Stimulated activated CD4-positive, alpha-beta T cell treated with anti-CD3 and anti-CD28 coated beads, Interleukin-1b, Interleukin-23, amount 100 ng/mL, for 1 hour (primary cell): ENCODE results near the gene SWT1.
"Not testable (repeated sequence)": the region's sequence is repeated elsewhere in the genome, so short reads cannot be mapped to it uniquely, and the experiment has no call there.

Source experiments
- DNase-seq, 2 donors: peaks; one replicate each; pipeline ENCODE4 v3.0.0-alpha.2; 2020; ENCODE audit warnings: low read depth in 2 of 2

Gene SWT1

DNA sequence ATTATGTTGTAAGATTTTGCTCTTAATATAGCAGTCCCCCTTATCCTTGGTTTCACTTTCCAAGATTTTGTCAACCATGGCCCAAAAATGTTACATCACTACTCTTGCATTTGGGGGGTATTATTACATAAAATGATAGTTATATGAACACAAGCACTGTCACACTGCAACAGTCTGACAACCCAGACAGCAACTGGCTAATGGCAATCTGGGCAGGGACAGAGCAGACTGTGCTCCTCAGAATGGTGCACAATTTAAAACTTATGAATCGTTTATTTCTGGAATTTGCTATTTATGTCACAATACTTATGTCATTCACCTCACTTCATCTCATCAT is 162.1 kb downstream of the SWT1 start:
- DNase-seq, result no peak

DNA sequence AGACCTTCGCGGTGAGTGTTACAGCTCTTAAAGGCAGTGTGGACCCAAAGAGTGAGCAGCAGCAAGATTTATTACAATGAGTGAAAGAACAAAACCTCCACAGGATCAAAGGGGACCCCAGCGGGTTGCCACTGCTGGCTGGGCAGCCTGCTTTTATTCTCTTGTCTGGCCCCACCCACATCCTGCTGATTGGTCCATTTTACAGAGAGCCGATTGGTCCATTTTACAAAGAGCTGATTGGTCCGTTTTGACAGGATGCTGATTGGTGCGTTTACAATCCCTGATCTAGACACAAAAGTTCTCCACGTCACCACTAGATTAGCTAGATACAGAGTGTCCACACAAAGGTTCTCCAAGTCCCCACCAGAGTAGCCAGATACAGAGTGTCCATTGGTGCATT is 164.1 kb downstream of the SWT1 start:
- not testable (repeated sequence) for DNase-seq

DNA sequence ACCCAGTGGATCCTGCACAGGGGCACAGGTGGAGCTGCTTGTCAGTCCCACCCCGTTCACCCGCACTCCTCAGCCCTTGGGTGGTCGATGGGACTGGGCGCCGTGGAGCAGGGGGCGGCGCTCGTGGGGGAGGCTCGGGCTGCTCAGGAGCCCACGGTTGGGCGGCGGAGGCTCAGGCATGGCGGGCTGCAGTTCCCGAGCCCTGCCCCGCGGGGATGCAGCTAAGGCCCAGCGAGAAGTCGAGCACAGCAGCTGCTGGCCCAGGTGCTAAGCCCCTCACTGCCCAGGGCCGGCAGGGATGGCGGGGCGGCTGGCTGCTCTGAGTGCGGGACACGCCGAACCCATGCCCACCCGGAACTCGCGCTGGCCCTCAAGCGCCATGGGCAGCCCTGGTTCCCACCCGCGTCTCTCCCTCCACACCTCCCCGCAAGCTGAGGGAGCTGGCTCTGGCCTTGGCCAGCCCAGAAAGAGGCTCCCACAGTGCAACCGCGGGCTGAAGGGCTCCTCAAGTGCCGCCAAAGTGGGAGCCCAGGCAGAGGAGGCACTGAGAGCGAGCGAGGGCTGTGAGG is 164.8 kb downstream of the SWT1 start:
- not testable (repeated sequence) for DNase-seq

DNA sequence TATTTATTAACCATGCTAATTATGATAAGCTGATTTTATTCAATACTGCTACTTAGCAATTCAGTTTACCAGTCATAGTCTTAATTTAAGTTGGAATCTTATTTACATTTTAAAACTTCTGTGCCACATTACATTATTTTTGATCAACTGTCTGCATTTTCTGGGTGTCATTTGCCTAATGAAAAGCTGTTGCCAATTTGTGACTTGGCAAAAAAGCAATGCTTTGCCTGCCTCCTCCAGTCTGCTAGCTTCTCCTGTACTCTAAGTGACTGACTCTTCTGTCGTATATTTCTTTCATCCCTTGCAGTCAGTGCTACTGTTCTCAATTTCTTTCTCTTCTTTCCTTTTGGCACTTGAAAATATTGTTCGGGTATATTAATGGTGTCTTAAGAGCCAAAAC is 165.7 kb downstream of the SWT1 start:
- no peak for DNase-seq

DNA sequence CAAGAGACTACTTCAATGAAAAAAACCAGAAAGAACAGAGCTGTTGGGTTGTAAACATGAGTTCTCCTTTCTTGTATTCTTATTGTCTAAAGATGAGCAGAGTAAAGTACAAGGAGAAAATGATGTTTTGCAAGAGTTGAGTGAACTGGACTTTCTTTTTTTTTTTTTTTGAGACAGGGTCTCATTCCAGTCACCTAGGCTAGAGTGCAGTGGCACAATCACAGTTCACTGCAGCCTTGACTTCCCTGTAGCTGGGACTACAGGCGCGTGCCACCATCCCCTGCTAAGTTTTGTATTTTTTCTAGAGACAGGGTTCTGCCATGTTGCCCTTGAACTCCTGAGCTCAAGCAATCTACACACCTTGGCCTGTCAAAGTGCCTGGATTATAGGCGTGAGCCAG is 167.2 kb downstream of the SWT1 start:
- no peak for DNase-seq

DNA sequence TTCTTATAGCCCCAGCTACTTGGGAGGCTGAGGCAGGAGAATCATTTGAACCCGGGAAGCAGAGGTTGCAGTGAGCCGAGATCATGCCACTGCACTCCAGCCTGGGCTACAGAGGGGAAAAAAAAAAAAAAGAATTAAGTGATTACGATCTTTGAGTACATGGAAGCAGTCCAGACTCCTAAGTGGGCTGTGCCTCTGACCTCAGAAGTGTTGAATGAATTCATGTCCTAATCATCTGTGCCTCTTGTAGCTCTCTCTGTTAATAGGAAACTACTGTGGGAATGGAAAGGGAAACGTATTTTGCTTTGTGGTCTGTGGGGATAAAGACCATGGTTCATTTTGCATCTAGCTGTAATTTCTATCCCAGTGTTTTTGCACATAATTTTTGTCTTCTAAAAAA is 168.4 kb downstream of the SWT1 start:
- no peak for DNase-seq

DNA sequence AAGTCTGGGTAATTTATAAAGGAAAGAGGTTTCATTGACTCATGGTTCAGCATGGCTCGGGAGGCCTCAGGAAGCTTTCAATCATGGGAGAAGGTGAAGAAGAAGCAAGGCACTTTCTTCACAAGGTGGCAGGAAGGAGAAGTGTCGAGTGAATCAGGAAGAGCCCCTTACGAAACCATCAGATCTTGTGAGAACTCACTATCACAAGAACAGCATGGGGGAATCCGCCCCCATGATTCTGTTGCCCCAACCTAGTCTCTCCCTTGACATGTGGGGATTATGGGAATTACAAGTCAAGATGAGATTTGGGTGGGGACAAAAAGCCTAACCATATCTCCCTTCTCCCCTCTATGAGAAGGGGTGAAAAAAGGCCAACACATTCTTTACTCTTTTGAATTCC is 171.3 kb downstream of the SWT1 start:
- no peak for DNase-seq

DNA sequence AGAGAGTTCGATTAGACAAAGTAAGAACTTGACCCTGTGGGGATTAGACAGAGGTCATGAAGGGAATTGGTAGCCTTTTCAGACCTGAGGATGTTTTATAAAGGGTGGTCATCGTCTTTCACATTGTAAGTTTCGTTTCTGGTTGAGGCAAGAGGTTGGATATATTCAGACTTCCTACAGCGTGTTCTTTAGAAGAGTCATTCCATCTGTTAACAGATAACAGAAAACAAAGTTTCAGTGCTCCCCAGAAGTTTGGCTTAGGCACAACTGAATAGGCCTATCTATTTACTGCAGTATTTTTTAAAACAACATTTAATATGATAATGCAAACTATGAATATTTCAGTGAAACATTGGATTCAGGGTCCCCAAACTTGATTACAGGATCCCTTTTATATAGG is 177.2 kb downstream of the SWT1 start:
- DNase-seq, result no peak

DNA sequence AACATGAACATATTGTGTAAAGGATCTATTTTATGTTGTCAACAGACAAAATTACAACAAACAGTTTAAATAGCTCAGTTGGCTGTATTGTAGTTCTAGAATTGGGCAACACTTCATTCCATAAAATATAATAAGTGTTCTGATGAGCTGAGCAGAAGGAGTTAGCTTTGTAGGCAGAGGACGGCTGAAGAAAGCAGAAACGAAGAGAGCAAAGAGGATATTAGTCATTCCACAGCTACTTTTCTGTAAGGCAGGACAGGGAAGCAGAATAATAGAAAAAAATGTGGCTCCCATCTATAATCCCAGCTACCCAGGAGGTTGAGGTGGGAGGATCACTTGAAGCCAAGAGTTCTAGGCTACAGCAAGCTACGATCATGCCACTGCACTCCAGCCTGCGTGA is 180.3 kb downstream of the SWT1 start:
- no peak for DNase-seq

DNA sequence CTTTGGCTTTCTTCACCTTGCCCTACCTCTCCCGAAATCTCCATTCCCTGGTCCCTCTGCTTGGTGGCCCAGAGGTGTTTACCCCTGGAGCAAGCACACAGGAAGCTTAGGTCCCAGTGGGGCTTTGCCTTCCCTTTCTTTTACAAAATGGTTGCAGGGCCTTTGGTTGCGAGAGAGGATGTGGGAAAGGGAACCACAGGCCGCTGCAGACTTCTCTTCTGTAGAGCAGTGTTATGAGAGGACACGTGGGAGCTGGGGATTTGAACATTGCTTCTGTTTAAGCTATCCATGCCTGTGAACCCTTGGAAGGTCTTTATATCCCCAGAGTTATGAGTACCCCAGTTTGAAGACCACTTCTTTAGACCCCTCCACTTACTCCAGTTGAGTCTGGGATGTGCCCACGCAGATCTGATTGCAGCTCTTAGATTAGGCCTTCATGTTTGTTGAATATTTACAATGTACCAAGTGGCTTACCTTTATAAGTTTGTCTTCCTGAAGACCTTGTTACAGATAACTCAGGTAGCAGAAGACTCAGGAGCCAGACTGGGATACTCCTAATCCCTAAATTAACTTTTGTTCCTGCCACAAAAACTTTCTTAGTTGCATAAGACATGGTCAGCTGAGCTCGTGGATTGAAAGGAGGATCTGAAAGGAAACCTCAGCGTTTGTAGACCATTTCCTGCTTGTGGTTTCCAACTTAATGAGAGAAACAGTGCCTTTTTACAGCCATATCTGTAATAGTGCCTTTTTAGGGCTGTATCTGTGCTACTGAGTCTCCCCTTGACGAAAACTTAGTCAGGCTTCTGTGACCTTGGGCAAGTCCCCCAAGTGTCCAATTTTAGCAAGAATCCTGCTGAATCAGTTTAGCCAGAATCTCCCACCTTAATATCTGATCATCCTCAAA is 182.0 kb downstream of the SWT1 start:
- DNase-seq, result no peak

DNA sequence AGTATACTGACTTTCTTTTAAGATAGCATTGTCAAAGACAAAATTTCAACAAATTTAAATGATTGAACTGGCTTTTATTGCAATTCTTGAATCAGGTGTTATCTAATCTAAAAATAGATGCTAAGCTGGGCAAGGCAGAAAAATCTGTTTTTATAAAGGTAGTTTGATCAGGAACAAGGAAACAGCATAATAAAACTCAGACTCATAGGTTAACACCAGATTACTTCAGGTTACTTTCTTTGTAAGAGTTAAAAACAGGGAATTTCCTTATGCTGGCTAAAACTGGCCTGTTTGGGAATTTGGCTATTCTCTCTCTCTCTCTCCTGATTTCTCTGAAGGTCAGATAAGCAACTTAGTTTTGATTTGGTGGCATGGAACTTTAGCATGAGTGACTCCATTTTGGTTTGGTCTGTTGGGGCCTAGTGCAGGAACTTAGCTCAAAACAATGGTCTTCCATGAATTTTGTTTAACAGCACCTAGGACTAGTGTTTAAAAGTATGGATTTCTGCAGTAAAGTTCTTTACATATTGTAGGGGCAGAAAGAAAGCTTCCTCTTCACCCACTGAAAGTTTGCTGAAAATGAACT is 184.3 kb downstream of the SWT1 start:
- DNase-seq, result no peak
